Inflammatory macrophage treated with lipopolysaccharide for 1 hour (primary cell): Measurements from ENCODE around the gene DLEU7.

ENCODE experiments used
- DNase-seq, 2 donors: peaks; one replicate each; pipeline ENCODE4 v3.0.0-alpha.2; 2020 to 2022

The DLEU7 gene

GRCh38 chr13:50843257-50844083, at the start of gene DLEU7:
Gene DLEU7 (minus strand): TSS chr13:50843692. CDS start chr13:50843646, 46 bp downstream.
- no peak for DNase-seq

GRCh38 chr13:50892210-50892944, 48.9 kb upstream of the DLEU7 start:
- DNase-seq = no peak

- no peak for DNase-seq
Measured at GRCh38 chr13:50891206-50891605, 47.7 kb upstream of the DLEU7 start.

- DNase-seq = no peak
Measured at GRCh38 chr13:50889317-50889716, 45.8 kb upstream of the DLEU7 start.

GRCh38 chr13:50888362-50888761, 44.9 kb upstream of the DLEU7 start:
- no peak for DNase-seq

GRCh38 chr13:50887151-50887550, 43.7 kb upstream of the DLEU7 start:
- peak; percentile 46 to 52 for DNase-seq

GRCh38 chr13:50884265-50884664, 40.8 kb upstream of the DLEU7 start:
- DNase-seq = peak; percentile 34 to 63

- no peak for DNase-seq
Measured at GRCh38 chr13:50883728-50884127, 40.2 kb upstream of the DLEU7 start.

GRCh38 chr13:50882816-50883435, 39.4 kb upstream of the DLEU7 start:
- peak; percentile 26 to 33 for DNase-seq

GRCh38 chr13:50873991-50874390, 30.5 kb upstream of the DLEU7 start:
- peak; percentile 45 to 73 for DNase-seq

GRCh38 chr13:50873467-50873866, 30.0 kb upstream of the DLEU7 start:
- no peak for DNase-seq

- no peak for DNase-seq
Measured at GRCh38 chr13:50871405-50871804, 27.9 kb upstream of the DLEU7 start.

- DNase-seq = no peak
Measured at GRCh38 chr13:50867637-50867945, 24.1 kb upstream of the DLEU7 start.

GRCh38 chr13:50866817-50867636, 23.5 kb upstream of the DLEU7 start:
- no peak for DNase-seq

- DNase-seq = no peak
Measured at GRCh38 chr13:50864492-50864891, 21.0 kb upstream of the DLEU7 start.

- no peak for DNase-seq
Measured at GRCh38 chr13:50855681-50856080, 12.2 kb upstream of the DLEU7 start.

- DNase-seq = peak; percentile 54 to 73
Measured at GRCh38 chr13:50850445-50850844, 7.0 kb upstream of the DLEU7 start.

- DNase-seq = no peak
Measured at GRCh38 chr13:50847501-50847900, 4.0 kb upstream of the DLEU7 start.

GRCh38 chr13:50846861-50847475, 3.5 kb upstream of the DLEU7 start:
- no peak for DNase-seq

GRCh38 chr13:50845211-50845610, 1.7 kb upstream of the DLEU7 start:
- no peak for DNase-seq

- DNase-seq = no peak
Measured at GRCh38 chr13:50844084-50844875, 788 bp upstream of the DLEU7 start.

- no peak for DNase-seq
Measured at GRCh38 chr13:50842990-50843256, 569 bp downstream of the DLEU7 start.
